ENCODE data around the gene GPC5.
"Not testable (repeated sequence)": the region's sequence is repeated elsewhere in the genome, so short reads cannot be mapped to it uniquely, and the experiment has no call there.

Gene GPC5

GRCh38 chr13:91398413-91399188 lies at the start of gene GPC5:
GPC5 (plus strand) TSS chr13:91398621.
- DNase-seq: peak; percentile 85

- DNase-seq: peak; percentile 93
Measured at GRCh38 chr13:91348906-91349435, 49.5 kb upstream of the GPC5 start.

GRCh38 chr13:91349992-91350911 lies 48.2 kb upstream of the GPC5 start:
- DNase-seq: no peak

GRCh38 chr13:91351123-91351522 lies 47.3 kb upstream of the GPC5 start:
- DNase-seq: no peak

GRCh38 chr13:91351980-91352379 lies 46.4 kb upstream of the GPC5 start:
- DNase-seq: no peak

- DNase-seq: not testable (repeated sequence)
Measured at GRCh38 chr13:91352891-91353290, 45.5 kb upstream of the GPC5 start.

- DNase-seq: no peak
Measured at GRCh38 chr13:91353494-91353893, 44.9 kb upstream of the GPC5 start.

- DNase-seq: no peak
Measured at GRCh38 chr13:91355099-91355825, 43.2 kb upstream of the GPC5 start.

GRCh38 chr13:91355826-91356710 lies 42.4 kb upstream of the GPC5 start:
- DNase-seq: no peak

GRCh38 chr13:91356919-91357612 lies 41.4 kb upstream of the GPC5 start:
- no peak for DNase-seq

GRCh38 chr13:91357613-91358386 lies 40.6 kb upstream of the GPC5 start:
- DNase-seq: no peak

- DNase-seq: no peak
Measured at GRCh38 chr13:91358387-91358782, 40.0 kb upstream of the GPC5 start.

GRCh38 chr13:91359111-91359510 lies 39.3 kb upstream of the GPC5 start:
- DNase-seq: no peak

- no peak for DNase-seq
Measured at GRCh38 chr13:91359631-91360030, 38.8 kb upstream of the GPC5 start.

GRCh38 chr13:91360246-91360751 lies 38.1 kb upstream of the GPC5 start:
- DNase-seq: no peak

- no peak for DNase-seq
Measured at GRCh38 chr13:91361755-91362271, 36.6 kb upstream of the GPC5 start.

GRCh38 chr13:91362908-91363307 lies 35.5 kb upstream of the GPC5 start:
- no peak for DNase-seq

- DNase-seq: no peak
Measured at GRCh38 chr13:91368101-91368500, 30.3 kb upstream of the GPC5 start.

GRCh38 chr13:91368676-91369440 lies 29.6 kb upstream of the GPC5 start:
- DNase-seq: no peak

Data from stimulated activated CD4-positive, alpha-beta T cell treated with anti-CD3 and anti-CD28 coated beads, Interleukin-15, amount 100 ng/mL, for 24 hours (primary cell).